NCI-H2196 (cell line): ENCODE data around the gene DNAAF1.
"Not testable (repeated sequence)": the region's sequence is repeated elsewhere in the genome, so short reads cannot be mapped to it uniquely, and the experiment has no call there.

Experiments used
- DNase-seq: peaks from one replicate; lab custom pipeline; 2025; ENCODE audit not compliant: unreplicated experiment; lab: John Stamatoyannopoulos, UW

DNAAF1 gene

GRCh38 chr16:84205123-84205522 is 60.0 kb downstream of the DNAAF1 start:
- DNase-seq, result not testable (repeated sequence)

- DNase-seq, result no peak
Measured at GRCh38 chr16:84205976-84206691, 61.0 kb downstream of the DNAAF1 start.

- DNase-seq, result no peak
Measured at GRCh38 chr16:84207251-84207650, 62.1 kb downstream of the DNAAF1 start.

- no peak for DNase-seq
Measured at GRCh38 chr16:84207879-84208278, 62.8 kb downstream of the DNAAF1 start.

- no peak for DNase-seq
Measured at GRCh38 chr16:84209989-84210388, 64.9 kb downstream of the DNAAF1 start.

- no peak for DNase-seq
Measured at GRCh38 chr16:84212154-84212553, 67.0 kb downstream of the DNAAF1 start.

- no peak for DNase-seq
Measured at GRCh38 chr16:84212631-84213030, 67.5 kb downstream of the DNAAF1 start.

- no peak for DNase-seq
Measured at GRCh38 chr16:84214451-84215066, 69.5 kb downstream of the DNAAF1 start.

GRCh38 chr16:84215531-84215930 is 70.4 kb downstream of the DNAAF1 start:
- DNase-seq, result no peak

- not testable (repeated sequence) for DNase-seq
Measured at GRCh38 chr16:84216144-84216543, 71.0 kb downstream of the DNAAF1 start.

GRCh38 chr16:84218176-84218823 is 73.2 kb downstream of the DNAAF1 start:
- DNase-seq, result no peak

GRCh38 chr16:84218956-84219355 is 73.8 kb downstream of the DNAAF1 start:
- no peak for DNase-seq

GRCh38 chr16:84220851-84221250 is 75.7 kb downstream of the DNAAF1 start:
- no peak for DNase-seq

- DNase-seq, result no peak
Measured at GRCh38 chr16:84223456-84223855, 78.3 kb downstream of the DNAAF1 start.

- no peak for DNase-seq
Measured at GRCh38 chr16:84224554-84224953, 79.4 kb downstream of the DNAAF1 start.

GRCh38 chr16:84225126-84225525 is 80.0 kb downstream of the DNAAF1 start:
- no peak for DNase-seq

GRCh38 chr16:84225571-84225970 is 80.5 kb downstream of the DNAAF1 start:
- no peak for DNase-seq

GRCh38 chr16:84226026-84226425 is 80.9 kb downstream of the DNAAF1 start:
- no peak for DNase-seq
